Measurements from ENCODE around the gene PRAMEF13.

GRCh38 chr1:13224480-13225060, 23.4 kb upstream of the PRAMEF13 start:
- TF ChIP-seq ESRRA (IDR thresholded peaks at IDR 0.05; ENCODE audit: borderline replicate concordance, low read depth) (no peak), FOXK1 (CRISPR knock-in tag; IDR thresholded peaks at IDR 0.05; ENCODE audit: borderline replicate concordance) (no peak), FOXA1 (IDR thresholded peaks at IDR 0.05; ENCODE audit: borderline replicate concordance) (no peak), MYC (IDR thresholded peaks at IDR 0.05; ENCODE audit: low read depth, low read length) (no peak), MYC (CRISPR knock-in tag; IDR thresholded peaks at IDR 0.05; ENCODE audit: borderline replicate concordance, low read depth) (no peak), ARNT (IDR thresholded peaks at IDR 0.05) (no peak), GATAD2A (IDR thresholded peaks at IDR 0.05) (no peak), MED1 (CRISPR knock-in tag; IDR thresholded peaks at IDR 0.05; ENCODE audit: borderline replicate concordance) (no peak), CHCHD3 (CRISPR knock-in tag; IDR thresholded peaks at IDR 0.05) (no peak)
- TF ChIP-seq, protein P1, sequence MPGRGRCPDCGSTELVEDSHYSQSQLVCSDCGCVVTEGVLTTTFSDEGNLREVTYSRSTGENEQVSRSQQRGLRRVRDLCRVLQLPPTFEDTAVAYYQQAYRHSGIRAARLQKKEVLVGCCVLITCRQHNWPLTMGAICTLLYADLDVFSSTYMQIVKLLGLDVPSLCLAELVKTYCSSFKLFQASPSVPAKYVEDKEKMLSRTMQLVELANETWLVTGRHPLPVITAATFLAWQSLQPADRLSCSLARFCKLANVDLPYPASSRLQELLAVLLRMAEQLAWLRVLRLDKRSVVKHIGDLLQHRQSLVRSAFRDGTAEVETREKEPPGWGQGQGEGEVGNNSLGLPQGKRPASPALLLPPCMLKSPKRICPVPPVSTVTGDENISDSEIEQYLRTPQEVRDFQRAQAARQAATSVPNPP (IDR thresholded peaks at IDR 0.05; ENCODE audit: borderline replicate concordance, insufficient read depth, insufficient read length): no peak
- TF ChIP-seq, protein P2, sequence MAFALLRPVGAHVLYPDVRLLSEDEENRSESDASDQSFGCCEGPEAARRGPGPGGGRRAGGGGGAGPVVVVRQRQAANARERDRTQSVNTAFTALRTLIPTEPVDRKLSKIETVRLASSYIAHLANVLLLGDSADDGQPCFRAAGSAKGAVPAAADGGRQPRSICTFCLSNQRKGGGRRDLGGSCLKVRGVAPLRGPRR (CRISPR knock-in tag; IDR thresholded peaks at IDR 0.05): no peak
- TF ChIP-seq, protein P3, sequence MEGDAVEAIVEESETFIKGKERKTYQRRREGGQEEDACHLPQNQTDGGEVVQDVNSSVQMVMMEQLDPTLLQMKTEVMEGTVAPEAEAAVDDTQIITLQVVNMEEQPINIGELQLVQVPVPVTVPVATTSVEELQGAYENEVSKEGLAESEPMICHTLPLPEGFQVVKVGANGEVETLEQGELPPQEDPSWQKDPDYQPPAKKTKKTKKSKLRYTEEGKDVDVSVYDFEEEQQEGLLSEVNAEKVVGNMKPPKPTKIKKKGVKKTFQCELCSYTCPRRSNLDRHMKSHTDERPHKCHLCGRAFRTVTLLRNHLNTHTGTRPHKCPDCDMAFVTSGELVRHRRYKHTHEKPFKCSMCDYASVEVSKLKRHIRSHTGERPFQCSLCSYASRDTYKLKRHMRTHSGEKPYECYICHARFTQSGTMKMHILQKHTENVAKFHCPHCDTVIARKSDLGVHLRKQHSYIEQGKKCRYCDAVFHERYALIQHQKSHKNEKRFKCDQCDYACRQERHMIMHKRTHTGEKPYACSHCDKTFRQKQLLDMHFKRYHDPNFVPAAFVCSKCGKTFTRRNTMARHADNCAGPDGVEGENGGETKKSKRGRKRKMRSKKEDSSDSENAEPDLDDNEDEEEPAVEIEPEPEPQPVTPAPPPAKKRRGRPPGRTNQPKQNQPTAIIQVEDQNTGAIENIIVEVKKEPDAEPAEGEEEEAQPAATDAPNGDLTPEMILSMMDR (IDR thresholded peaks at IDR 0.05 in 2 of 3, conservative IDR thresholded peaks at IDR 0.05 in 1 of 3; ENCODE audit: insufficient read depth in 2 of 3, low read depth in 1 of 3, low read length in 3 of 3): no peak
